Measurements from ENCODE around the gene TSPAN3. TPM values are rescaled to one million over a fixed set of nuclear protein-coding genes. Genes with fewer than 3 reads are reported as not detected.

The TSPAN3 gene
- total RNA-seq, 1 experiment from 2014 or later: 404 TPM

DNA sequence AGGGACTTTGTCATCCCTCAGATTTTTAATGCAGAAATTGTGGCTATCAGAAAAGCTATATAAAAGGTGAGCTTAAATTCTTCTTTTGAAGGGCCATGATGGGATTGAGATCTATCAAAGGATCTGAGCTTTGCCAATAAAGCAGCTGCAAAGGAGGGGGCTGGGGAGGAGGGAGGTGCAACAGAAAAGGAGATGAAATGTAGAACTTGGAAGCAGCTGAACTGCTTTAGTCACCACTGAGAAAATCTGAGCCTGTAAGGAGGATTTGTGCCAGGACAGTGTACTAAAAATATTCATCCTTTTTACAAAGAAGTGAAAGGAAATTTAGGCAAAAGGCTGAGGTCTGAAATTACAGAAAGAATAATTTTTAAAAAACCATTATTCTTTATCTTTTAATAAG, 10.4 kb downstream of the TSPAN3 start:
- TF ChIP-seq, protein P1, sequence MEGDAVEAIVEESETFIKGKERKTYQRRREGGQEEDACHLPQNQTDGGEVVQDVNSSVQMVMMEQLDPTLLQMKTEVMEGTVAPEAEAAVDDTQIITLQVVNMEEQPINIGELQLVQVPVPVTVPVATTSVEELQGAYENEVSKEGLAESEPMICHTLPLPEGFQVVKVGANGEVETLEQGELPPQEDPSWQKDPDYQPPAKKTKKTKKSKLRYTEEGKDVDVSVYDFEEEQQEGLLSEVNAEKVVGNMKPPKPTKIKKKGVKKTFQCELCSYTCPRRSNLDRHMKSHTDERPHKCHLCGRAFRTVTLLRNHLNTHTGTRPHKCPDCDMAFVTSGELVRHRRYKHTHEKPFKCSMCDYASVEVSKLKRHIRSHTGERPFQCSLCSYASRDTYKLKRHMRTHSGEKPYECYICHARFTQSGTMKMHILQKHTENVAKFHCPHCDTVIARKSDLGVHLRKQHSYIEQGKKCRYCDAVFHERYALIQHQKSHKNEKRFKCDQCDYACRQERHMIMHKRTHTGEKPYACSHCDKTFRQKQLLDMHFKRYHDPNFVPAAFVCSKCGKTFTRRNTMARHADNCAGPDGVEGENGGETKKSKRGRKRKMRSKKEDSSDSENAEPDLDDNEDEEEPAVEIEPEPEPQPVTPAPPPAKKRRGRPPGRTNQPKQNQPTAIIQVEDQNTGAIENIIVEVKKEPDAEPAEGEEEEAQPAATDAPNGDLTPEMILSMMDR (IDR thresholded peaks at IDR 0.05; ENCODE audit: unreplicated experiment): no peak
- Mint-ChIP-seq H3K36me3 (ENCODE audit: insufficient read depth, unreplicated experiment) (peaks cover 5% of the 10 kb centered on the region), H3K9me3 (ENCODE audit: low read depth, unreplicated experiment) (no peaks in the 10 kb centered on the region), H3K4me3 (ENCODE audit: low read depth, unreplicated experiment) (no peak overlapping the region), H3K27me3 (ENCODE audit: unreplicated experiment) (no peaks in the 10 kb centered on the region), H3K4me1 (ENCODE audit: low read depth, unreplicated experiment) (peaks cover 69% of the 10 kb centered on the region), H3K27ac (ENCODE audit: unreplicated experiment) (no peak overlapping the region)
- no TSS peak for BruUV-seq (replicated peaks)
- CTCF ChIA-PET: interaction anchor here (0.6 to 0.7 kb wide), 2 partner anchors 100 to 750 kb away, joined by 4 to 8 read pairs; no protein-coding TSS in a partner anchor
- no peak for DNase-seq
- intact Hi-C loops (cut with micrococcal nuclease; ENCODE audit: unreplicated experiment): no loop called here

DNA sequence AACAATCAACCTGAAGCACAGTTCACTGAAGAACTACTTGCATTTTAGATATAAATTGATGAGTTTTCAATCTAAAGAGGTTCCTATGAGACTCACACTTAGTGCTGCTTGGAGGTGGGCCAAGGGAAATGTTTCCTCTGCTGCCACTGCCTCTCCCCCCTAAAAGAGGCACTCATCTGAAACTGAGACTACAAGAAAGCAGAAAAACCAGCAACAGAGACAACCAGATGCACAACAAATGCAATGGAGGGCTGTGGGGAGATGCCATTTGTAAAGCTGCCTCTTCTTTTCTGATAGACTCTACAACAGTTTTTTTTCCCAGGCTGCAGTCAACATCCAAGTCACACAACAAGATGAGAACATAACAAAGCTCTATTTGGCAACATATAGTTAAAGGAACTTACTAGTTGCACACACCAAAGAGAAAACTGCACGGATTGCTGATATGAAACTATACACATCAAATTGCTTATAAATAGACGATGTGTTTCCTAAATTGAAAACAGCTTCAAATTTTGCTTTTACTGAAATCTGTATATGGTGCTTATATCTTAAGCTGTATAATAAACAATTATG, 11.0 kb downstream of the TSPAN3 start:
- CTCF ChIA-PET: interaction anchor here (0.7 kb wide), 1 partner anchor 101 kb away, joined by 4 read pairs; no protein-coding TSS in a partner anchor
- no peaks in the 10 kb centered on the region for H3K27me3 Mint-ChIP-seq (ENCODE audit: unreplicated experiment)
- peaks cover 5% of the 10 kb centered on the region for H3K36me3 Mint-ChIP-seq (ENCODE audit: insufficient read depth, unreplicated experiment)
- no peak overlapping the region for H3K27ac Mint-ChIP-seq (ENCODE audit: unreplicated experiment)
- no peak for DNase-seq
- no TSS peak for BruUV-seq (replicated peaks)
- intact Hi-C loops (cut with micrococcal nuclease; ENCODE audit: unreplicated experiment): no loop called here
- no peaks in the 10 kb centered on the region for H3K9me3 Mint-ChIP-seq (ENCODE audit: low read depth, unreplicated experiment)
- TF ChIP-seq, protein P1 (IDR thresholded peaks at IDR 0.05; ENCODE audit: unreplicated experiment): no peak
- H3K4me3 Mint-ChIP-seq (ENCODE audit: low read depth, unreplicated experiment): no peak overlapping the region
- peaks cover 63% of the 10 kb centered on the region for H3K4me1 Mint-ChIP-seq (ENCODE audit: low read depth, unreplicated experiment)

DNA sequence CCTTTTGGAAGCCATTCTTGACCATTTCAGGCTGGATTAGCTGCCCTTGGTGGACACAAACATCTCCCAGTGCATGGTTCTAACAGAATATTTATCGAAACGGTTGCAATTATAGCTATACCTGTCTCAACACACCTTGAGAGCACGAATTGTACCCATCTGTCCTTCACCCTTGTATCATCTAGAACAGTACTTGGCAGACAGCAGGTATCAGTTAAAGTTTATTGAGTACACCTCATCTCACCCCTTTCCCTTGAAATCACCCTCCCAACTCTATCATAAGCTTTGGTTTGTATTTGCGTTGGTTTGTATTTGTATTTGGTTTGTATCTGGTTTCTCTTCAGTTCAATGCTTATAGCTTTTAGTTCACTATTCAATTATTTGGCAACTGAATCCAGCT, 12.4 kb downstream of the TSPAN3 start:
- TF ChIP-seq, protein P1 (IDR thresholded peaks at IDR 0.05; ENCODE audit: unreplicated experiment): no peak
- Mint-ChIP-seq H3K27ac (ENCODE audit: unreplicated experiment) (no peak overlapping the region), H3K27me3 (ENCODE audit: unreplicated experiment) (no peaks in the 10 kb centered on the region), H3K4me1 (ENCODE audit: low read depth, unreplicated experiment) (peaks cover 61% of the 10 kb centered on the region), H3K36me3 (ENCODE audit: insufficient read depth, unreplicated experiment) (peaks cover 16% of the 10 kb centered on the region), H3K4me3 (ENCODE audit: low read depth, unreplicated experiment) (no peak overlapping the region), H3K9me3 (ENCODE audit: low read depth, unreplicated experiment) (no peaks in the 10 kb centered on the region)
- no peak for DNase-seq
- CTCF ChIA-PET: interaction anchor here (1.8 kb wide), 1 partner anchor 11 kb away, joined by 4 read pairs; no protein-coding TSS in a partner anchor
- intact Hi-C loops (cut with micrococcal nuclease; ENCODE audit: unreplicated experiment): no loop called here
- BruUV-seq (replicated peaks): no TSS peak

DNA sequence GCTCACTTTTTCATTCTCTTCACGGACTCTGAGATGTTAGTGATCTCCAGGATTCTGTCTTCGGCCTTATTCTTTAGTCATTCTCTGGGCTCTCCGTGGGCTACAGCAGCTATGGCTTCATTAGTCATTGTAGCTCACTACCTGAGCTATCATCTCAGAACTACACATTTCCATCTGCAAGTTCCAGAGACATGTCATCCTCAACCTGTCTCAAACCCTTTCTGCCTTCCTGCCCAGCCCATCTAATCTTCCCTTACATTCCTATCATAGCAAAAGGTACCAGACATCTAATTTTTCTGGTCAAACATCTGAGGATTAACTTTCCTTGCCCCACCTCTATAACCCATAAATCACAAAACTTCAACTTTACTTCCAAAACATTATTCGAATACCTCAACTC, 13.2 kb downstream of the TSPAN3 start:
- CTCF ChIA-PET: interaction anchor here (1.8 kb wide), 1 partner anchor 12 kb away, joined by 4 read pairs; no protein-coding TSS in a partner anchor
- BruUV-seq (replicated peaks): no TSS peak
- H3K4me1 Mint-ChIP-seq (ENCODE audit: low read depth, unreplicated experiment): peaks cover 57% of the 10 kb centered on the region

More for the DNA sequence above, 13.2 kb downstream of the TSPAN3 start:
- intact Hi-C loops (cut with micrococcal nuclease; ENCODE audit: unreplicated experiment): no loop called here
- no peak for DNase-seq
- no peaks in the 10 kb centered on the region for H3K27me3 Mint-ChIP-seq (ENCODE audit: unreplicated experiment)
- TF ChIP-seq, protein P1 (IDR thresholded peaks at IDR 0.05; ENCODE audit: unreplicated experiment): no peak
- H3K4me3 Mint-ChIP-seq (ENCODE audit: low read depth, unreplicated experiment): no peak overlapping the region
- peaks cover 22% of the 10 kb centered on the region for H3K36me3 Mint-ChIP-seq (ENCODE audit: insufficient read depth, unreplicated experiment)
- no peak overlapping the region for H3K27ac Mint-ChIP-seq (ENCODE audit: unreplicated experiment)
- H3K9me3 Mint-ChIP-seq (ENCODE audit: low read depth, unreplicated experiment): no peaks in the 10 kb centered on the region

Measured in Calu3 (cell line).